Gastroesophageal sphincter (tissue), 4 donors: Measurements from ENCODE around the gene ARHGAP25. TPM values are rescaled to one million over a fixed set of nuclear protein-coding genes. Genes with fewer than 3 reads are reported as not detected.

Source experiments
- ATAC-seq: fragments of 150-250 bp; one replicate; pipeline ENCODE4 v1.9.1; 2016; ENCODE audit warnings: mild to moderate bottlenecking, moderate library complexity
- H3K27ac ChIP-seq, 4 donors: fragments of 200-600 bp; sonication (generic) in 3 of 4; 1 replicate in 3 of 4; 2 replicates in 1 of 4; pipeline ENCODE4 v1.5.1; 2016 to 2019
- H3K27me3 ChIP-seq: fragments of 200-600 bp; sonication (generic); one replicate; pipeline ENCODE4 v1.5.1; 2019
- H3K36me3 ChIP-seq, 2 donors: fragments of 200-600 bp; sonication (generic); one replicate each; pipeline ENCODE4 v1.5.1; 2019; ENCODE audit warnings: control low read depth in 1 of 2
- H3K4me1 ChIP-seq, 3 donors: fragments of 200-600 bp; sonication (generic); 1 replicate in 2 of 3; 2 replicates in 1 of 3; pipeline ENCODE4 v1.5.1; 2016 to 2019; ENCODE audit warnings: control low read depth in 2 of 3
- H3K4me3 ChIP-seq, 2 donors: fragments of 200-600 bp; sonication (generic); one replicate each; pipeline ENCODE4 v1.5.1; 2019; ENCODE audit warnings: mild to moderate bottlenecking in 1 of 2, moderate library complexity in 1 of 2
- H3K9me3 ChIP-seq, 3 donors: fragments of 200-600 bp; sonication (generic); one replicate each; pipeline ENCODE4 v1.5.1; 2017 to 2019; ENCODE audit warnings: control low read depth in 2 of 3
- CTCF ChIP-seq, 4 experiments: fragments of 200-600 bp in 2 of 4; fragments of 450-650 bp in 2 of 4; sonication (generic) in 1 of 4; IDR thresholded peaks; one replicate each; pipeline ENCODE4 v1.5.1; 2017 to 2019; ENCODE audit warnings: antibody characterized with exemption in 4 of 4, mild to moderate bottlenecking in 2 of 4, moderate library complexity in 2 of 4
- EP300 ChIP-seq: sonication (generic); formaldehyde crosslinking; IDR thresholded peaks from one replicate; pipeline ENCODE4 v1.6.1; 2017; ENCODE audit warnings: antibody characterized with exemption, mild to moderate bottlenecking
- POLR2A ChIP-seq, 2 donors: fragments of 450-650 bp; IDR thresholded peaks; one replicate each; pipeline ENCODE4 v1.6.1; 2017; ENCODE audit warnings: antibody characterized with exemption in 2 of 2, mild to moderate bottlenecking in 2 of 2, moderate library complexity in 1 of 2
- POLR2AphosphoS5 ChIP-seq: sonication (generic); formaldehyde crosslinking; IDR thresholded peaks from one replicate; pipeline ENCODE4 v1.6.1; 2017; ENCODE audit warnings: antibody characterized with exemption
- WGBS, 2 donors: methylation state at CpG; one replicate each; pipeline ENCODE4 v1.1.5; 2018; ENCODE audit warnings: low coverage in 1 of 2; 5-methylcytosine and 5-hydroxymethylcytosine counted together
- total RNA-seq, 4 donors: library from RNA; depleted of rRNA; stranded (reverse); fragments of >200 nt; gene quantifications; one replicate each; pipeline ENCODE4 v1.1.0, GENCODE V29; 2016

Gene ARHGAP25
- total RNA-seq, 4 donors from 2014 or later, result 2.2 to 7.3 (median 4.4) TPM

GRCh38 chr2:68756178-68756577 lies 21.6 kb downstream of the ARHGAP25 start:
- no peaks in the 10 kb centered on the region for H3K27me3 ChIP-seq
- ATAC-seq, result no peak
- H3K9me3 ChIP-seq, result no peaks in the 10 kb centered on the region
- H3K4me3 ChIP-seq, result no peak overlapping the region
- peaks cover 0 to 12% (median 0%) of the 10 kb centered on the region in 3 donors for H3K4me1 ChIP-seq
- H3K36me3 ChIP-seq, result no peaks in the 10 kb centered on the region
- WGBS, 2 donors, result 57% methylated on average over 1 of the region's 2 CpGs; no CpG with 5 or more reads in 1 of the 2 donors
- H3K27ac ChIP-seq, result no peak overlapping the region
- TF ChIP-seq CTCF (IDR thresholded peaks at IDR 0.05) (no peak), POLR2AphosphoS5 (no peak)

GRCh38 chr2:68757081-68757480 lies 22.5 kb downstream of the ARHGAP25 start:
- Histone ChIP-seq H3K27me3 (no peaks in the 10 kb centered on the region), H3K4me3 (no peak overlapping the region), H3K4me1 (peaks cover 0 to 4% (median 0%) of the 10 kb centered on the region in 3 donors), H3K9me3 (no peaks in the 10 kb centered on the region), H3K27ac (no peak overlapping the region), H3K36me3 (no peaks in the 10 kb centered on the region)
- 89 to 91% methylated on average over 2 of the region's 2 CpGs for WGBS, 2 donors
- no peak for TF ChIP-seq EP300
- TF ChIP-seq POLR2AphosphoS5, result no peak
- TF ChIP-seq CTCF (IDR thresholded peaks at IDR 0.05), result no peak
- TF ChIP-seq POLR2A (IDR thresholded peaks at IDR 0.05), result no peak
- no peak for ATAC-seq

- H3K9me3 ChIP-seq, result no peaks in the 10 kb centered on the region
- no peaks in the 10 kb centered on the region for H3K27me3 ChIP-seq
- peaks cover 0 to 20% (median 0%) of the 10 kb centered on the region in 3 donors for H3K4me1 ChIP-seq
- no peak for TF ChIP-seq EP300
- TF ChIP-seq POLR2AphosphoS5, result no peak
- TF ChIP-seq POLR2A (IDR thresholded peaks at IDR 0.05), result no peak
- no peak for TF ChIP-seq CTCF (IDR thresholded peaks at IDR 0.05)
- ATAC-seq, result no peak
- WGBS, 2 donors, result 71 to 76% methylated on average over 2 of the region's 2 CpGs
- no peaks in the 10 kb centered on the region for H3K36me3 ChIP-seq
- H3K27ac ChIP-seq, result no peak overlapping the region
- no peak overlapping the region for H3K4me3 ChIP-seq
Observed at GRCh38 chr2:68762100-68762499, 27.5 kb downstream of the ARHGAP25 start.

- Histone ChIP-seq H3K27ac (no peak overlapping the region), H3K36me3 (no peaks in the 10 kb centered on the region), H3K27me3 (no peaks in the 10 kb centered on the region), H3K4me3 (no peak overlapping the region), H3K4me1 (peaks cover 0 to 20% (median 0%) of the 10 kb centered on the region in 3 donors), H3K9me3 (no peaks in the 10 kb centered on the region)
- ATAC-seq, result no peak
- TF ChIP-seq EP300 (no peak), POLR2A (IDR thresholded peaks at IDR 0.05) (no peak), CTCF (IDR thresholded peaks at IDR 0.05) (no peak), POLR2AphosphoS5 (no peak)
Observed at GRCh38 chr2:68762665-68763064, 28.1 kb downstream of the ARHGAP25 start.

GRCh38 chr2:68764041-68764805 lies 29.6 kb downstream of the ARHGAP25 start:
- TF ChIP-seq POLR2A (IDR thresholded peaks at IDR 0.05), result no peak
- no peak for TF ChIP-seq CTCF (IDR thresholded peaks at IDR 0.05)
- TF ChIP-seq POLR2AphosphoS5, result no peak
- TF ChIP-seq EP300, result no peak
- no peak for ATAC-seq
- H3K4me3 ChIP-seq, result no peak overlapping the region

More at GRCh38 chr2:68764041-68764805, 29.6 kb downstream of the ARHGAP25 start:
- Histone ChIP-seq H3K27me3 (no peaks in the 10 kb centered on the region), H3K9me3 (no peaks in the 10 kb centered on the region), H3K4me1 (peaks cover 0 to 20% (median 0%) of the 10 kb centered on the region in 3 donors), H3K27ac (peak overlapping the region in 1 of 4 donors; percentile 5), H3K36me3 (no peaks in the 10 kb centered on the region)
- WGBS, 2 donors, result 75 to 87% methylated on average over 3 to 4 of the region's 6 CpGs
